Measurements from ENCODE around the gene IGFLR1.

Gene IGFLR1

DNA sequence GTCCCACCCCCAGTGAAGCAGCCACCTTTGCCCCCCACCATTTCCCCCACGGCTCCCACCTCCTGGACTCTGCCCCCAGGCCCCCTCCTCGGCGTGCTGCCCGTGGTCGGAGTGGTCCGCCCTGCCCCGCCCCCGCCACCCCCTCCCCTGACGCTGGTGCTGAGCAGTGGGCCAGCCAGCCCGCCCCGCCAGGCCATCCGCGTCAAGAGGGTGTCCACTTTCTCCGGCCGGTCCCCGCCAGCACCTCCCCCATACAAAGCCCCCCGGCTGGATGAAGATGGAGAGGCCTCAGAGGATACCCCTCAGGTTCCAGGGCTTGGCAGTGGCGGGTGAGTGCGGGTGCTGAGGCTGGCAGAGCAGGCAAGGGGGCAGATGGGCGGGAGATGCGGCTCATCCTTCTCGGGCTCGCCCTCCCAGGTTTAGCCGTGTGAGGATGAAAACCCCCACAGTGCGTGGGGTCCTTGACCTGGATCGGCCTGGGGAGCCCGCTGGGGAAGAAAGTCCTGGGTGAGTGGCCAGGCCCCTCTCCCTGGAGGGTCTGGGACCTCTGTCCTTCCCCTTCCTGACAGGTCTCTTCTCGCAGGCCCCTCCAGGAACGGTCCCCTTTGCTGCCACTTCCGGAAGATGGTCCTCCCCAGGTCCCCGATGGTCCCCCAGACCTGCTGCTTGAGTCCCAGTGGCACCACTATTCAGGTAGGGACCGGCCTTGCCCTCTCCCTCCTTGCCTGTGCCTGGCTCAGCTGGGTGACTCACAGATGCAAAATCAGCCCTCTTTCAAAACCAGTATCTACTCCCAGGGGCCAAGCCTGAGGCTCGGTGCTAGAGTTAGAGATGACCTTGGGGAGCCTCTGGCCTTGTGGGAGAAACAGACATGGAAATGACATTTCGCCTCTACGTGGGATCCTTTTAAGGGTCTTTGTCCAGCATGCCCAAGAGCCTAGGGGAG, 8.8 kb downstream of the IGFLR1 start:
- Histone ChIP-seq H3K36me3 (ENCODE audit: control insufficient read depth in 1 of 2, insufficient read depth in 2 of 2, low read length in 2 of 2) (peaks cover 52 to 88% of the 10 kb centered on the region in 2 donors), H3K27ac (ENCODE audit: low read length) (no peak overlapping the region), H3K4me3 (ENCODE audit: low read depth in 1 of 2, low read length in 2 of 2) (no peak overlapping the region), H3K4me1 (ENCODE audit: control insufficient read depth in 1 of 2, insufficient read depth in 2 of 2, low read length in 2 of 2) (no peaks in the 10 kb centered on the region), H3K27me3 (ENCODE audit: low read depth, low read length) (no peaks in the 10 kb centered on the region), H3K9me3 (ENCODE audit: control insufficient read depth in 1 of 2, low read length in 2 of 2) (no peaks in the 10 kb centered on the region)

DNA sequence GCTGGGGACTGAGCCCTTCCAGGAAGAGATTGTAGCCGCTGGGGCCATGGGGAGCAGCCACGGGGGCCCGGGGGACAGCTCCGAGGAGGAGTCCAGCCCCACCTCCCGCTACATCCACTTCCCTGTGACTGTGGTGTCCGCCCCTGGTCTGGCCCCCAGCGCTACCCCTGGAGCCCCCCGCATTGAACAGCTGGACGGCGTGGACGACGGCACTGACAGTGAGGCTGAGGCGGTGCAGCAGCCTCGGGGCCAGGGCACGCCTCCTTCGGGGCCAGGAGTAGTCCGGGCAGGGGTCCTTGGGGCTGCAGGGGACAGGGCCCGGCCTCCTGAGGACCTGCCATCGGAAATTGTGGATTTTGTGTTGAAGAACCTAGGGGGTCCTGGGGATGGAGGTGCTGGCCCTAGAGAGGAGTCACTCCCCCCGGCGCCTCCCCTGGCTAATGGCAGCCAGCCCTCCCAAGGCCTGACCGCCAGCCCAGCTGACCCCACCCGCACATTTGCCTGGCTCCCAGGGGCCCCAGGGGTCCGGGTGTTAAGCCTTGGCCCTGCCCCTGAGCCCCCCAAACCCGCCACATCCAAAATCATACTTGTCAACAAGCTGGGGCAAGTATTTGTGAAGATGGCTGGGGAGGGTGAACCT, 9.6 kb downstream of the IGFLR1 start:
- no peak overlapping the region for H3K27ac ChIP-seq (ENCODE audit: low read length)
- no peaks in the 10 kb centered on the region for H3K9me3 ChIP-seq (ENCODE audit: control insufficient read depth in 1 of 2, low read length in 2 of 2)
- no peaks in the 10 kb centered on the region for H3K4me1 ChIP-seq (ENCODE audit: control insufficient read depth in 1 of 2, insufficient read depth in 2 of 2, low read length in 2 of 2)
- H3K36me3 ChIP-seq (ENCODE audit: control insufficient read depth in 1 of 2, insufficient read depth in 2 of 2, low read length in 2 of 2): peaks cover 50 to 88% of the 10 kb centered on the region in 2 donors
- no peak overlapping the region for H3K4me3 ChIP-seq (ENCODE audit: low read depth in 1 of 2, low read length in 2 of 2)
- H3K27me3 ChIP-seq (ENCODE audit: low read depth, low read length): no peaks in the 10 kb centered on the region

DNA sequence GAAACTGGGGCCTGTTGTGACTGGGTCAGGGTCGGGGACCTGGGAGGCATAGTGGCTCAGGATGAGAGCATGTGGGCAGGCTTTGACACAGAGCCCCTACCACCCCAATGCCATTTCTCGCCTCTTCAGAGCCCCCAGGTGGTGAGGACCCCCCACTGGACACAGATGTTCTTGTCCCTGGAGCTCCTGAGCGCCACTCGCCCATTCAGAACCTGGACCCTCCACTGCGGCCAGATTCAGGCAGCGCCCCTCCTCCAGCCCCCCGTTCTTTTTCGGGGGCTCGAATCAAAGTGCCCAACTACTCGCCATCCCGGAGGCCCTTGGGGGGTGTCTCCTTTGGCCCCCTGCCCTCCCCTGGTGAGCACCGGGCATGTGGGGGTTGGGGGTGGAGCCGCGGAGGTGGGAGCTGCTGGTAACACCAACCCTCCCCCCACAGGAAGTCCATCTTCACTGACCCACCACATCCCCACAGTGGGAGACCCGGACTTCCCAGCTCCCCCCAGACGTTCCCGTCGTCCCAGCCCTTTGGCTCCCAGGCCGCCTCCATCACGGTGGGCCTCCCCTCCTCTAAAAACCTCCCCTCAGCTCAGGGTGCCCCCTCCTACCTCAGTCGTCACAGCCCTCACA, 10.4 kb downstream of the IGFLR1 start:
- H3K36me3 ChIP-seq (ENCODE audit: control insufficient read depth in 1 of 2, insufficient read depth in 2 of 2, low read length in 2 of 2): peaks cover 55 to 90% of the 10 kb centered on the region in 2 donors

DNA sequence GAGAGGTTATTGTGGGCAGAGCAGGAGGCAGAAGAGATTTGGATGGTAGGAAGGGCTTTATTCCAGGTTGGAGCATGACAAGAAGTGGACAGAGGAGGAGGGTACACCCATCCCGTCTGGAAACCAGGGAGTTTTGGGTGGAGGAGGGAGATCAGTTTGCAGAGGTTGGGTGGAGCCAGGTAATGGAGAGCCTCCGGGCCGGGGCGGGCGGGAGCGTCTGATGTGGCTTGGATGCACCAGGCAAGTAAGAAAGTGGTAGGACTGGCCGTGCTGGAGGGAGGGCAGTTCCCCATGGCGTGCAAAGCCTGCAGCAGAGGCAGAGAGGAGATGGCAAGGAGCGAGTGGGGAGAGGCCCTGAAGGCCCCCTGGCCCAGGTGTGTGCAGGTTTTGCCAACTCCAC, 10.9 kb downstream of the IGFLR1 start:
- Histone ChIP-seq H3K4me1 (ENCODE audit: control insufficient read depth in 1 of 2, insufficient read depth in 2 of 2, low read length in 2 of 2) (no peaks in the 10 kb centered on the region), H3K36me3 (ENCODE audit: control insufficient read depth in 1 of 2, insufficient read depth in 2 of 2, low read length in 2 of 2) (peaks cover 58 to 90% of the 10 kb centered on the region in 2 donors)

More for the DNA sequence above, 10.4 kb downstream of the IGFLR1 start:
- H3K27me3 ChIP-seq (ENCODE audit: low read depth, low read length): no peaks in the 10 kb centered on the region
- H3K4me3 ChIP-seq (ENCODE audit: low read depth in 1 of 2, low read length in 2 of 2): no peak overlapping the region
- H3K4me1 ChIP-seq (ENCODE audit: control insufficient read depth in 1 of 2, insufficient read depth in 2 of 2, low read length in 2 of 2): no peaks in the 10 kb centered on the region
- no peaks in the 10 kb centered on the region for H3K9me3 ChIP-seq (ENCODE audit: control insufficient read depth in 1 of 2, low read length in 2 of 2)
- H3K27ac ChIP-seq (ENCODE audit: low read length): no peak overlapping the region

DNA sequence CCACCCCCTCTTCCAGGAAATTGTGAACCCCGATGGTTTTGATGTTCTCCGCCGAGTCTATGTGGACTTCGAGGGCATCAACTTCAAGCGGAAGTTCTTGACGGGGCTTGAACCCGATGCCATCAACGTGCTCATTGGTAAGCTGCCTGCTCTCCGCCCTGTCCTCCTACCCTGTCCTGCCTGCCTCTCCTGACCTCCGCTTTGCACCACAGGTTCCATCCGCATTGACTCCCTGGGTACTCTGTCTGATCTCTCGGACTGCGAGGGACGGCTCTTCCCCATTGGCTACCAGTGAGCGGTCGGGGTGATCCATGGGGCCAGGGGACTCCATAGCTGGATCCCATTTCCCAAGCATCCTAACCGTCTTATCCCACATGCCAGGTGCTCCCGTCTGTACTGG, 11.9 kb downstream of the IGFLR1 start:
- Histone ChIP-seq H3K9me3 (ENCODE audit: control insufficient read depth in 1 of 2, low read length in 2 of 2) (no peaks in the 10 kb centered on the region), H3K27me3 (ENCODE audit: low read depth, low read length) (no peaks in the 10 kb centered on the region), H3K4me1 (ENCODE audit: control insufficient read depth in 1 of 2, insufficient read depth in 2 of 2, low read length in 2 of 2) (no peaks in the 10 kb centered on the region), H3K27ac (ENCODE audit: low read length) (no peak overlapping the region), H3K36me3 (ENCODE audit: control insufficient read depth in 1 of 2, insufficient read depth in 2 of 2, low read length in 2 of 2) (peaks cover 65 to 96% of the 10 kb centered on the region in 2 donors), H3K4me3 (ENCODE audit: low read depth in 1 of 2, low read length in 2 of 2) (no peak overlapping the region)

More for the DNA sequence above, 10.9 kb downstream of the IGFLR1 start:
- no peak overlapping the region for H3K4me3 ChIP-seq (ENCODE audit: low read depth in 1 of 2, low read length in 2 of 2)
- no peaks in the 10 kb centered on the region for H3K9me3 ChIP-seq (ENCODE audit: control insufficient read depth in 1 of 2, low read length in 2 of 2)
- no peaks in the 10 kb centered on the region for H3K27me3 ChIP-seq (ENCODE audit: low read depth, low read length)
- H3K27ac ChIP-seq (ENCODE audit: low read length): no peak overlapping the region

DNA sequence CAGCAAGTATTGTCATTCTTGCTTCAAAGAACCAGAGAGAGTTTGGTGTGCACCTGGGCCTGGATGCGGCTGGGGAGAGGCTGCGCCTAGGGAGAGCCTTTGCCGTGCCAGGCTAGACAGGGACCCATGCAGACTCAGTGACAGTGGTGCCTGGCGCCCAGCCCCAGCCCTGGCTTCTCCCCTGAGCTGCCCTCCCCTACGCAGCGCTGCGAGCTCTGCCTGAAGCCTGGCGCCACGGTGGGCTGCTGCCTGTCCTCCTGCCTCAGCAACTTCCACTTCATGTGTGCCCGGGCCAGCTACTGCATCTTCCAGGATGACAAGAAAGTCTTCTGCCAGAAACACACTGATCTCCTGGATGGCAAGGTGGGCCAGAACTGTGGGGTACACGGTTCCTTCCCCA, 12.5 kb downstream of the IGFLR1 start:
- Histone ChIP-seq H3K27me3 (ENCODE audit: low read depth, low read length) (no peaks in the 10 kb centered on the region), H3K36me3 (ENCODE audit: control insufficient read depth in 1 of 2, insufficient read depth in 2 of 2, low read length in 2 of 2) (peaks cover 66 to 96% of the 10 kb centered on the region in 2 donors), H3K9me3 (ENCODE audit: control insufficient read depth in 1 of 2, low read length in 2 of 2) (no peaks in the 10 kb centered on the region), H3K4me1 (ENCODE audit: control insufficient read depth in 1 of 2, insufficient read depth in 2 of 2, low read length in 2 of 2) (no peaks in the 10 kb centered on the region), H3K4me3 (ENCODE audit: low read depth in 1 of 2, low read length in 2 of 2) (no peak overlapping the region), H3K27ac (ENCODE audit: low read length) (no peak overlapping the region)

DNA sequence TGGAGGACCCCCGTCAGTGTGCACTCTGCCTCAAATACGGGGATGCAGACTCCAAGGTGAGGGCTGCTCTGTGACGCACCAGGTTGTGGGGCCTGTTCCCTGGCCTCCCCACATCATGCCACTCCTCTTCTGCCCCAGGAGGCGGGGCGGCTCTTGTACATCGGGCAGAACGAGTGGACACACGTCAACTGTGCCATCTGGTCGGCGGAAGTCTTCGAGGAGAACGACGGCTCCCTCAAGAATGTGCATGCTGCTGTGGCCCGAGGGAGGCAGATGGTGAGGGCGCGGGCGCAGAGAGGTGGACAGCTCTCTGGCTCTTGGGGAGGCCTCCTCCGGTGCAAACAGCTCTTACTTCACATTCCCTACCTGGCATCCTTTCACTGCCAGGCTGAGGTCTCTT, 13.2 kb downstream of the IGFLR1 start:
- no peaks in the 10 kb centered on the region for H3K27me3 ChIP-seq (ENCODE audit: low read depth, low read length)
- no peaks in the 10 kb centered on the region for H3K9me3 ChIP-seq (ENCODE audit: control insufficient read depth in 1 of 2, low read length in 2 of 2)
- no peak overlapping the region for H3K27ac ChIP-seq (ENCODE audit: low read length)
- peaks cover 66 to 98% of the 10 kb centered on the region in 2 donors for H3K36me3 ChIP-seq (ENCODE audit: control insufficient read depth in 1 of 2, insufficient read depth in 2 of 2, low read length in 2 of 2)
- H3K4me3 ChIP-seq (ENCODE audit: low read depth in 1 of 2, low read length in 2 of 2): no peak overlapping the region
- no peaks in the 10 kb centered on the region for H3K4me1 ChIP-seq (ENCODE audit: control insufficient read depth in 1 of 2, insufficient read depth in 2 of 2, low read length in 2 of 2)

DNA sequence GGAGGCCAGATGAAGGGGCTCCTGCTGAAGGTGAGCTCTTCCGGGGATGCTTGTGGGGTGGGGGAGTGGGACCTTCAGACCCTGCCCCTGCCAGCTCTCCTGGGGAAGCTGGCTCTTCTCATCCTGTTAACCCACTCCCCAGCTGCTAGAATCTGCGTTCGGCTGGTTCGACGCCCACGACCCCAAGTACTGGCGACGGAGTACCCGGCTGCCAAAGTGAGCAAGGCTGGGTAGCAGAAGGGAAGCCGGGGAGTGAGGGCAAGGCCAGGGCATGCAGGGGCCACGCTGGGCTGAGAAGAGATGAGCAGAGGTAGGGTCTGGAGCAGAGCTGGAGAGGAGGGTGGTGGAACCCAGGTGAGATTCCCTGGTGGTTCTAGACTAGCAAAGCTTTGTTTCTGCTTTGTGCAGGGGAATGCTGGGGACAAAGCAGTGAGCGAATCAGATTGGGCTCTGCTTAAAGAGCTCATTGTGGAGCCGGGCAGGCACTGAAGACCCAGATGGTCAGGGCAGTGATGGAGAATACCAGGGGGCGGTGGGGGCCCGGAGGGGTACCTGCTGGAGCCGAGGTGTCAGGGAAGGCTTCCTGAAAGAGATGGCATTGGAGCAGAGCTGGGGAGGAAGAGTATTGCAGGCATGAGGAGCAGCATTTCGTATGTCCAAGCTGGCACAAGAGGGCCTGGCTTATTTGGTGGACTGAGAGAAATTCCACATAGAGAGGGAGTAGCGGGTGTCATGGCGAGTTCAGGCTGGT, 14.1 kb downstream of the IGFLR1 start:
- H3K9me3 ChIP-seq (ENCODE audit: control insufficient read depth in 1 of 2, low read length in 2 of 2): no peaks in the 10 kb centered on the region
- H3K27ac ChIP-seq (ENCODE audit: low read length): no peak overlapping the region
- H3K27me3 ChIP-seq (ENCODE audit: low read depth, low read length): no peaks in the 10 kb centered on the region
- no peak overlapping the region for H3K4me3 ChIP-seq (ENCODE audit: low read depth in 1 of 2, low read length in 2 of 2)
- no peaks in the 10 kb centered on the region for H3K4me1 ChIP-seq (ENCODE audit: control insufficient read depth in 1 of 2, insufficient read depth in 2 of 2, low read length in 2 of 2)
- peaks cover 71 to 99% of the 10 kb centered on the region in 2 donors for H3K36me3 ChIP-seq (ENCODE audit: control insufficient read depth in 1 of 2, insufficient read depth in 2 of 2, low read length in 2 of 2)

DNA sequence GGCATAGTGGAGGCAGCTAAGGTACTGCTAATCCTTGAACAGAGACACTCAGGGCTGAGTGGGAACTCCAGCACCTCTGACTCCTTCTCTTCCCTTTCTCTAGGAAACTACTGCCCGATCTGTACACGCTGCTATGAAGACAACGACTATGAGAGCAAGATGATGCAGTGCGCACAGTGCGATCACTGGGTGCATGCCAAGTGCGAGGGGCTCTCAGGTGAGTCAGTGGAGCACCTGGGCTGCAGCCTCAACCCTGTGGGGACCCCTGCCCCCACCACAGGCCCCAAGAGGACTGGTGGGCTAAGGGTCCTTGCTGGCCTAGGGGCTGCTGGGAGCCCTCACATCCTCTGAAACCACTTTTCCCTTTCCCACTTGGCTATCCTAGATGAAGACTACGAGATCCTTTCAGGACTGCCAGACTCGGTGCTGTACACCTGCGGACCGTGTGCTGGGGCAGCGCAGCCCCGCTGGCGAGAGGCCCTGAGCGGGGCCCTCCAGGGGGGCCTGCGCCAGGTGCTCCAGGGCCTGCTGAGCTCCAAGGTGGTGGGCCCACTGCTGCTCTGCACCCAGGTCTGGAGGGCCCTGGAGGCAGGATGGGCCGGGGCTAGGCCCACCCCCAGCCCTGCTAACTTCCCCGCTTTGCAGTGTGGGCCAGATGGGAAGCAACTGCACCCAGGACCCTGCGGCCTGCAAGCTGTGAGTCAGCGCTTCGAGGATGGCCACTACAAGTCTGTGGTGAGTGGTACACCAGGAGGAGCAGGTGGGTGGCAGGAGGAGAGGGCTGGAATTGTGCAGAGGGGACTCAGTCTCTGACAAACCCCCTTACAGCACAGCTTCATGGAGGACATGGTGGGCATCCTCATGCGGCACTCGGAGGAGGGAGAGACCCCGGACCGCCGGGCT, 14.9 kb downstream of the IGFLR1 start:
- Histone ChIP-seq H3K27me3 (ENCODE audit: low read depth, low read length) (no peaks in the 10 kb centered on the region), H3K4me1 (ENCODE audit: control insufficient read depth in 1 of 2, insufficient read depth in 2 of 2, low read length in 2 of 2) (no peaks in the 10 kb centered on the region), H3K27ac (ENCODE audit: low read length) (no peak overlapping the region), H3K36me3 (ENCODE audit: control insufficient read depth in 1 of 2, insufficient read depth in 2 of 2, low read length in 2 of 2) (peaks cover 78 to 100% of the 10 kb centered on the region in 2 donors), H3K4me3 (ENCODE audit: low read depth in 1 of 2, low read length in 2 of 2) (no peak overlapping the region), H3K9me3 (ENCODE audit: control insufficient read depth in 1 of 2, low read length in 2 of 2) (no peaks in the 10 kb centered on the region)

DNA sequence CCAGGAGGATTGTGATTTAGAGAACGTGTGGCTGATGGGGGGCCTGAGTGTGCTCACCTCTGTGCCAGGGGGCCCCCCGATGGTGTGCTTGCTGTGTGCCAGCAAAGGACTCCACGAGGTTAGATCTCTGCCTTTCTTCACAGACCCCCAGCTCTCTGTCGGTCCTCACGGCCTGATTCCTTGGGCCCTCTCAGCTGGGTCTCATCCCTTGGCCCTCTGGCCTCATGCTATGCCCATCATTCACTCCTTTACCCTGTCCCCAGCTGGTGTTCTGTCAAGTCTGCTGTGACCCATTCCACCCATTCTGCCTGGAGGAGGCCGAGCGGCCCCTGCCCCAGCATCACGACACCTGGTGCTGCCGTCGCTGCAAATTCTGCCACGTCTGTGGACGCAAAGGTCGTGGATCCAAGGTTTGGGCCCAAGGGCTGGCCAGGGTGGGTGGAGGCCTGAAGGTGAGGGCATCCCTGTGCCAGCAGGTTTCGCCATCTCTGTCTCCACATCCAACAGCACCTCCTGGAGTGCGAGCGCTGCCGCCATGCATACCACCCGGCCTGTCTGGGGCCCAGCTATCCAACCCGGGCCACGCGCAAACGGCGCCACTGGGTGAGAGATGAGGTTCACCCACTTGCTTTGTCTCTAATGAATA, 16.9 kb downstream of the IGFLR1 start:
- Histone ChIP-seq H3K4me3 (ENCODE audit: low read depth in 1 of 2, low read length in 2 of 2) (no peak overlapping the region), H3K4me1 (ENCODE audit: control insufficient read depth in 1 of 2, insufficient read depth in 2 of 2, low read length in 2 of 2) (no peaks in the 10 kb centered on the region), H3K36me3 (ENCODE audit: control insufficient read depth in 1 of 2, insufficient read depth in 2 of 2, low read length in 2 of 2) (peaks cover 69 to 90% of the 10 kb centered on the region in 2 donors), H3K27ac (ENCODE audit: low read length) (no peak overlapping the region), H3K9me3 (ENCODE audit: control insufficient read depth in 1 of 2, low read length in 2 of 2) (no peaks in the 10 kb centered on the region), H3K27me3 (ENCODE audit: low read depth, low read length) (no peaks in the 10 kb centered on the region)
